GM19239 (cell line): ENCODE results near the gene MFRP.
A peak's percentile ranks its signal among the peaks of the same experiment; 100 is the strongest.
"Not testable (repeated sequence)": the region's sequence is repeated elsewhere in the genome, so short reads cannot be mapped to it uniquely, and the experiment has no call there.

Source experiments
- DNase-seq: peaks from one replicate; pipeline ENCODE4 v3.0.0; 2011; ENCODE audit warnings: low spot score; ENCODE audit not compliant: insufficient read length
- FAIRE-seq: peaks from 2 replicates; lab custom pipeline; 2011; peaks lifted over from hg19 to GRCh38; lab: Jason Lieb, UNC

The MFRP gene

GRCh38 chr11:119346605-119347004 lies at the start of gene MFRP:
TSS of gene MFRP (minus strand) at chr11:119346705. CDS start at chr11:119346513, 192 bp downstream.
- FAIRE-seq (no peak), DNase-seq (no peak)

GRCh38 chr11:119391275-119391674 lies 44.8 kb upstream of the MFRP start:
- no peak for FAIRE-seq
- no peak for DNase-seq

- DNase-seq (peak; percentile 37), FAIRE-seq (peak; percentile 8)
Observed at GRCh38 chr11:119389611-119390254, 43.2 kb upstream of the MFRP start.

DNA sequence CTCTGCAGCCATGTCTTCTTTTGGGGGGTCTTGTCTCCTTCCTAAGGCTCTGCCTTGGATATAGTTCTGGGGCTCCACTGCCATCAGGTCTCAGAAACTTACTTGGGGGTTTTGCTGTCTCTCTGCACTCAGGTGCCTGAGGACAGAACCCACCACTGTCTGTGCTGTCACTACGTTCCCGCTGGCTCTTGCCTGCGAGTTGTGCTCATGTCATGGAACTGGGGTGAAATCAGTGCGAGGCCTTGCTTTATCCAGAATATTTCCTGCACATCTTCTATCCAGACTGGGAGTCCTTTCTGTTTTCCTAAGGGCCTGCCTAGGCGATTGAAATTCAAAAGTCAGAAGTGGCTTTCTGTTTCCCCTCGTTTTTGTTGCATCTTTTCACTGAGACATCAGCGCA lies 41.6 kb upstream of the MFRP start:
- FAIRE-seq, result no peak

DNA sequence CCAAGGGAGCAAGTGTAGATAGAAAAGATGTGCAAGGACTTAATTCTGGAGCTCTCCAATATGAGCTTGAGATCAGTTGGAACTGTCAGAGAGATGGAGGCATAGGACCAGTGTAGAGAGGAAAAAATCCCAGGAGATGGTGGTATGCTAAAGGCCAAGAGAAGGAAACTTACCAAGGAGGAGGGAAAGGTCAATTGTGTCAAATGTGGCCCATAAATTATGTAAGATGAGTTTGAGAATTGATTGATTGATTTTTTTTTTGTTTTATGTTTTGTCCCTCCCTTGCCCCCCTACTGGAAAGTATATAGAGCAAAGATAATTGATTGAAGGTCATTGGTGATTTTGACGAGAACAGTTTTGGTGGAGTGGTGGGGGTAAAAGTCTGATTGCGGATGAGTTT lies 37.8 kb upstream of the MFRP start:
- no peak for FAIRE-seq

More for the DNA sequence above, 41.6 kb upstream of the MFRP start:
- DNase-seq, result no peak

DNA sequence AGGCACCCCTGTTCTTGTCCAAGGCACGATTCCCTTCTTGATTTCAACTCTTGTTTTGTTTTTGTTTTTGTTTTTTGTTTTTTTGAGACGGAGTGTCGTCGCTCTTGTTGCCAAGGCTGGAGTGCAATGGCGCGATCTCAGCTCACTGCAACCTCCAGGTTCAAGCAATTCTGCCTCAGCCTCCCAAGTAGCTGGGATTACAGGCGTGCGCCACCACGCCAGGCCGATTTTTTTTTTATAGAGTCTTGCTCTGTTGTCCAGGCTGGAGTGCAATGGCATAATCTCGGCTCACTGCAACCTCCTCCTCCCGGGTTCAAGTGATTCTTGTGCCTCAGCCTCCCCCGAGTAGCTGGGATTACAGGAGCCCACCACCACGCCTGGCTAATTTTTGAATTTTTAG lies 36.0 kb upstream of the MFRP start:
- FAIRE-seq, DNase-seq: not testable (repeated sequence)

More for the DNA sequence above, 37.8 kb upstream of the MFRP start:
- no peak for DNase-seq

GRCh38 chr11:119382101-119382500 lies 35.6 kb upstream of the MFRP start:
- FAIRE-seq, result no peak
- no peak for DNase-seq

- DNase-seq (peak; percentile 88), FAIRE-seq (peak; percentile 93)
Observed at GRCh38 chr11:119381181-119381988, 34.9 kb upstream of the MFRP start, which contains the start of gene USP2. TSS of gene USP2 (minus strand) at chr11:119381690. CDS start at chr11:119373480, 8,210 bp downstream.

GRCh38 chr11:119380827-119381180 lies 34.3 kb upstream of the MFRP start:
- DNase-seq (no peak), FAIRE-seq (no peak)

- FAIRE-seq (no peak), DNase-seq (no peak)
Observed at GRCh38 chr11:119380160-119380826, 33.8 kb upstream of the MFRP start.

DNA sequence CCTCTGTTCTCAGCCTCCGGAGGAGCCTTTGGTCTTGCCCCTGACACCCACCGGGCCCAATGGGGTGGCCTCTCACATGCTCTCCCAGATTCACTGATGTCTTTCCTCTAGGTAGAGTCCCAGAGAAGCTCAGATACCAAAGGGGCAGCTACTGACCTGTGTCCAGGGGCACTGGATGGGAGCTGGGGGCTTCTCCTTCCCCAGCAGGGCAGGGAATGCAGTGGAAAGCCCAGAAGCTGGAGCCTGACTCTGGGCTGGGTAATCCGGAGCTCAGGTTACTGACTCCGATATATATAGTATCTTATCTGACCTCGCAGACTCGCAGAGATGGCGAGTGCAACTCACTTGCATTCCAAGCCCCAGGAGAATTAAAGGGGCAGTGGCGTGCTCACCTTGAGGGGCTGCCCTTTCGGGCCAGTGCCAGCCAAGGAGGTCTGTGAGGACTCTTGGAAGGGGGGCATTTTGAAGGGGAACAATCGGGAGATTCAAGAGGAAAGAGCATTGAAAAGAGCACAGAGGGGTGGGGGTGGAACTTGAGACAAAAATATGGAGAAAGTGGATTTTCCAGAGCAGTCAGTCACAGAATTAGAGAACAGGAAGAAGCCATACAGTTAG lies 32.5 kb upstream of the MFRP start:
- no peak for DNase-seq
- no peak for FAIRE-seq

DNA sequence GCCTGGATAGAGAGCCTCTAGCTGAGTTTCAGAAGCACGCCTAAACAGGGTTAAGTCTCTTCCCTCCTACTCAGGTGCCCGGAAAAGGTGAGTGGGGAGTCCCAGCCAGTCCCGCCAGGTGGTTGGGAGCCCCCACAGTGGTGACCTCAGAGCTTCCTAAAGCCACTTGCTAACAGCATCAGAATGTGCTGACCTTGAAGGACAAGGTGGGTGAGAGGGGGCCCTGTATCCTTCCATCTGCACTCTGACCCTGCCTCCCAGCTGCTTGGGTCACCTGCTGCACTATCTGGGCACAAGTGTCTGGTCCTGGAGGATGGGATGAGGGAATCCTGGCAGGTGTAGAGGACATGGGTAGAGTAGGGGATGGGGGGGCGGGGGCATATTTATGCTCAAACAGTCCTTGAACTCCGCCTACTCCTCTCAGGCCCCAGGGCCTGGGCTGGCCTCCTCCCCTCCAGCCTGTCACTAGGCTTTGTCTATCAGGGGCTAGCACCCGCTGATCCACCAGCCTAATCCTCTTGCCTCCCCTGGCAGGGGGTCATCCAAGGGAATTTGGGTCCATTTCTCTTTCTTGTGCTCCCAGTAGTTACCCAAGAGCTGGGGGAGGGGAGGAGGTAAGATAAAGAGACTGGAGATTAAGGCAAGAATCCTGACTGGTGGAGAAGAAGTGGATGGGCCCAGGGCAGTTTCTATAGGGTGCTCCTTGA lies 31.6 kb upstream of the MFRP start:
- FAIRE-seq (no peak), DNase-seq (no peak)

DNA sequence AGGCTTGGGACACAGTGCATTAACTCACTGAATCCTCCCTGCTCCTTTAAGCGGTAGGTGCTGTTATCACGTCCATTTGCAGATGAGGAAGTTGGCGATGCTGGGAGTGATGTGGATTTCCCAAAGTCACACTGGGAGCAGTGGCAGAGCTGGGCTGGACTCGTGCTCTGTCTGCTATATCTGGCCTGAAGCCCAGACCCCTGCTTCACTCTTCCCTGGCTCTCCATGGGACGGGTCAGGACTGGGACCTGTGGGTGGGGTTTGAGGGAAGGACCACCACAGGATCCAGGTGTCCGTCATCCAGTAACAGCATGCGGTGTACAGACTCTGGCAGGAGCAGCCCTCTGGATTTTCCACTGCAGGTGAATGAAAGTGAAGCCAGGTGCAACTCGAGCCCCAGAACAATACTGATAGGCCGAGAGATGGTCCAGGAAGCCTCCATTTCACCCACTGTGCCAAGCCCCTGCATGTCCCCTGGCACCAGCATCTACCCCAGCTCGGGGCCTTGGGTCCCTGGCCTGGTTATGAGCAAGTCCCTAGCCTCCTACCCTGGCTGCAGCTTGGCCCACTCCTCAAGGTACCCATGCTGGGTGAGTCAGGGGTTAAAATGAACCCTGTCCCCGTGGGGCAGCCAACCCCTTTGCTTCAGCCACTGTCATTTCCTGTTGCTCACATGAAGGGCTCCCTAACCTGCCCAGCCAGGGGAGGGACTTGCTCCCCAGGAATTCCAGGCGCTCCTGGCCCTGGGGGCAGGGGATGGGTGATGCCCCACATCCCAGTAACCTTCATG lies 30.8 kb upstream of the MFRP start:
- DNase-seq (no peak), FAIRE-seq (no peak)

GRCh38 chr11:119376197-119376847 lies 29.8 kb upstream of the MFRP start:
- DNase-seq, result no peak
- no peak for FAIRE-seq

DNA sequence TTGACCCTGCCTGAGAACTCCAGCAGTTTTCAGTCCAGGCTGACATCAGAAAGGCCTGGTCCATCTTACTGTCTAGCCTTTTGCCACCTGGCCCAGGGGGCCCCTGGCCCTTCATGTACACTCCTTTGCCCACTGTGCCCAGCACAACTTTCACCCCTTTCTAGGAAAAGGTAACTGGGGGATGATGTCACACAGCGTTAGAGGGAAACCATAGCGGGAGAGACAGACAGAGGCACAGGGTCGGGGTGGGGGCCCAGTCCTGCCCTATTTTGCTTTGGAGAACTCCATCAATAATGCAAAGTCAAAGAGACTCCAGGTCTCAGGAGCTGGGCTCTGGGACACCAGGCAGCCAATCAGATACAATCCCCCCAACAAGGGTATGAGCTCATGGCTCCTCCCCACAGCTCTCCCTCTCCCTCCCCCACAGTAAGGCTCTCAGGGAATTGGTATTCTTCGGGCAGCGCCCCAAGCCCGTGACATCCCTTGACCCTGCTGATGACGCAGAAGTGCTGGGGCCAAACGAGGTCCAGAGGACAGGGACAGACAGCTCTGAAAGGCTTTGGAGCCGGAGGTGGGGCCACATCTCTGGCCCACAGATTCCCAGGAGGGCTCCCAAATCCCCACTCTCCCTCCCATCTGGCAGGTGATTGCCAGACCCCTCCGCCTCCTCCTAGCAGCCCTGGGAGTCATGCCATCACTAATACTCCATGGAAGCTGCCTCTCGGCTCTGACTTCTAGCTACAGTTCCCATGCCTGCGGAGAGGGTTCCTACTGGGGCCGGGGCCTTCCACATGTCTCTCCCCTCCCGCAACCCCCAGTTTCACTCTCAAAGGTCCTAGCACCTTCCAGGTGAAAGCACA lies 29.1 kb upstream of the MFRP start:
- DNase-seq (no peak), FAIRE-seq (no peak)

DNA sequence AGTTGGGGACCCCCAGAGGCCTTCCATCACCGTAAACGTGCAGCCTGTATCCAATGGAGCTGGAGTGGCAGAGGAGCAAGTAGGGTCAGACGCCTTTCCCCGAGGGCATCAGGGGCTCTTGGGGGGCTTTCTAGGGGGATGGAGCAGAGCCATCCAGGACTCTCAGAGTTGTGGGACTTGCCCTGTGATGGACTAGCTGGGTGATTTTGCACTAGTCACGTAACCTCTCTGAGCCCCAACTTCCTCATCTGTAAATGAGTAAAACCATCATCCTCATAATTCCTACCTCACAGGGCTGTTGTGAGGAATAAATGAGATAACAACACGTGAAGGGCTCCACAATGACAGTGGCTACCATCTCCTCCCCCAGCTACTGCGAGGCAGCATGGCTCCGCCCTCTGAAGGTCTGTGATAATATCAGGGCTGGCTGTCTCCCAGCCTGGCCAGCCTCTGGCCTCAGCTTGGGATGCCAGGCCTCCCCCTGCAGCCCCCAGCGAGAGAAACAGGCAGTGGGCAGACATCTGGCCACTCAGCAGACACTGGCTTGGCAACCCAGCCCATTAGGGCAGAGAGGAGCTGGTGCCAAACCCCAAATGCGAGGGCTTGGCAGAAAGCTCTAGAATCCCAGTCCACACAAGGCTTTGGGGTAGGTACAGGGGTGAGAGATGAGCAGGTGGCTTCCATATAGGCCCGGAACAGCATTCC lies 28.3 kb upstream of the MFRP start:
- no peak for DNase-seq
- no peak for FAIRE-seq

DNA sequence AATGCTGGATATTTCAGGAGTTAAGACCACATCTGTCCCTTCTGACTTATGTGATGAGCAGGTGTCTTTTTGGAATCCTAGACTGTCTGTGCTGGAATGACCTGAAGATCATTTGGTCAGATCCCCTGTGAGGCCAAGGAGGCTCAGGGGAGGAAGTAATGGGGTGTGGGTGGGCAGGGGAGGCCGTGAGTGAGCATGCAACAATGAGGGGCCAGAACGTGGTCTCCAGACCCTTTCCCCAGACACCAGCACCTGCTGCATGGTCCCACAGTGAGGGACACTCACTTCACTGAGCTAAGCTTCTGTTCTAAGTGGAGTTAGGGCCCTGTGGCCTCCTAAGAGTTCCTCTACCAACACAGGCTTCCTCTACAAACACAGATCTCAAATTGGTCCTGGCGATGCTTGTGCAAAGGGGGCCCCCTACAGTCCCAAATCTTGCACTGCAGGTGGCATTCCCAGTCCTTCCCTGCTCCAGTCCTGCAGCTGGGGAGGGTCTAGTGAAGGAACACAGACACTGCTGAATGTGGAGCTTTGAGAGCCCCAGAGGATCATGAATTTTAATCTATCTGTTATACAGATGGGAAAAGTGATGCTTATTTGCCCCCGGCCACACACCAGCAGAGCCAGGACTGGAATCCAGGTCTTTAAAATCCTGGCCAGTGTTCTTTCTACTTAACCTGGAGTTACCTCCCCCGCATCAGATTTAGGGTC lies 27.6 kb upstream of the MFRP start:
- FAIRE-seq (no peak), DNase-seq (no peak)
